Stomach (tissue), 4 donors: ENCODE data around the gene HEBP2.

ENCODE experiments used
- CTCF ChIP-seq, 7 experiments: fragments of 450-650 bp in 4 of 7; fragments of 200-600 bp in 3 of 7; sonication (generic) in 3 of 7; IDR thresholded peaks; one replicate each; pipeline ENCODE4 v1.5.1; 2016 to 2019; ENCODE audit warnings: antibody characterized with exemption in 7 of 7, control low read depth in 2 of 7, mild to moderate bottlenecking in 1 of 7
- EP300 ChIP-seq: sonication (generic); formaldehyde crosslinking; IDR thresholded peaks from one replicate; pipeline ENCODE4 v1.6.1; 2017; ENCODE audit warnings: antibody characterized with exemption
- POLR2A ChIP-seq, 4 donors: fragments of 450-650 bp; IDR thresholded peaks; one replicate each; pipeline ENCODE4 v1.6.1; 2016; ENCODE audit warnings: antibody characterized with exemption in 4 of 4, control low read depth in 2 of 4, mild to moderate bottlenecking in 1 of 4, moderate library complexity in 1 of 4
- POLR2AphosphoS5 ChIP-seq, 3 donors: sonication (generic); formaldehyde crosslinking; IDR thresholded peaks; one replicate each; pipeline ENCODE4 v1.6.1; 2016; ENCODE audit warnings: antibody characterized with exemption in 3 of 3

- TF ChIP-seq CTCF (IDR thresholded peaks at IDR 0.05) (no peak), POLR2AphosphoS5 (IDR thresholded peaks at IDR 0.05) (no peak), POLR2A (IDR thresholded peaks at IDR 0.05) (no peak), EP300 (no peak)
Observed at GRCh38 chr6:138357928-138358327, 46.1 kb upstream of the HEBP2 start.
